ENCODE measurements around the gene FUT4.

GRCh38 chr11:94577841-94578240 lies 34.1 kb downstream of the FUT4 start:
- no peak for TF ChIP-seq POLR2AphosphoS5 (IDR thresholded peaks at IDR 0.05)
- no peak for TF ChIP-seq CTCF (IDR thresholded peaks at IDR 0.05; ENCODE audit: poor library complexity, severe bottlenecking)
- TF ChIP-seq TAF1 (IDR thresholded peaks at IDR 0.05; ENCODE audit: low read depth): no peak
